T-helper 22 cell (primary cell): ENCODE data around the gene TEX22.
A peak's percentile ranks its signal among the peaks of the same experiment; 100 is the strongest.
"Not testable (repeated sequence)": the region's sequence is repeated elsewhere in the genome, so short reads cannot be mapped to it uniquely, and the experiment has no call there.

Source experiments
- DNase-seq: peaks from one replicate; pipeline ENCODE4 v3.0.0-alpha.2; 2020; ENCODE audit warnings: low read depth

TEX22 gene

GRCh38 chr14:105398044-105398725 lies at the start of gene TEX22:
TEX22 (plus strand) TSS chr14:105398538; CDS start chr14:105399341, 803 bp downstream.
- DNase-seq: peak; percentile 67

- no peak for DNase-seq
Observed at GRCh38 chr14:105348945-105349699, 49.2 kb upstream of the TEX22 start.

GRCh38 chr14:105349992-105350391 lies 48.3 kb upstream of the TEX22 start:
- no peak for DNase-seq

GRCh38 chr14:105350450-105351244 lies 47.7 kb upstream of the TEX22 start:
- no peak for DNase-seq

- DNase-seq: no peak
Observed at GRCh38 chr14:105351410-105351809, 46.9 kb upstream of the TEX22 start.

GRCh38 chr14:105351920-105352851 lies 46.2 kb upstream of the TEX22 start:
- peak; percentile 57 for DNase-seq

GRCh38 chr14:105353136-105353535 lies 45.2 kb upstream of the TEX22 start:
- DNase-seq: no peak

GRCh38 chr14:105354541-105354940 lies 43.8 kb upstream of the TEX22 start:
- no peak for DNase-seq

GRCh38 chr14:105355049-105355575 lies 43.2 kb upstream of the TEX22 start:
- no peak for DNase-seq

GRCh38 chr14:105355850-105356604 lies 42.3 kb upstream of the TEX22 start:
- no peak for DNase-seq

GRCh38 chr14:105356927-105357326 lies 41.4 kb upstream of the TEX22 start:
- no peak for DNase-seq

- DNase-seq: no peak
Observed at GRCh38 chr14:105357626-105358025, 40.7 kb upstream of the TEX22 start.

- no peak for DNase-seq
Observed at GRCh38 chr14:105358140-105358846, 40.0 kb upstream of the TEX22 start.

GRCh38 chr14:105358943-105359342 lies 39.4 kb upstream of the TEX22 start:
- no peak for DNase-seq

GRCh38 chr14:105361412-105361811 lies 36.9 kb upstream of the TEX22 start:
- not testable (repeated sequence) for DNase-seq

- peak; percentile 23 for DNase-seq
Observed at GRCh38 chr14:105363847-105364708, 34.3 kb upstream of the TEX22 start.

- DNase-seq: no peak
Observed at GRCh38 chr14:105365101-105365500, 33.2 kb upstream of the TEX22 start.

GRCh38 chr14:105365681-105366080 lies 32.7 kb upstream of the TEX22 start:
- no peak for DNase-seq
